Body of pancreas (tissue), 4 donors: Measurements from ENCODE around the gene ITPR2.

Experiments used
- POLR2A ChIP-seq, 3 donors: fragments of 450-650 bp; IDR thresholded peaks; one replicate each; pipeline ENCODE4 v1.6.1; 2016; ENCODE audit warnings: antibody characterized with exemption in 3 of 3, mild to moderate bottlenecking in 2 of 3
- TF ChIP-seq, protein P1 (sequence below), 7 experiments: fragments of 450-650 bp in 4 of 7; fragments of 200-600 bp in 3 of 7; sonication (generic) in 3 of 7; IDR thresholded peaks; one replicate each; pipeline ENCODE4 v1.5.1; 2016 to 2019; ENCODE audit warnings: antibody characterized with exemption in 7 of 7

DNA sequence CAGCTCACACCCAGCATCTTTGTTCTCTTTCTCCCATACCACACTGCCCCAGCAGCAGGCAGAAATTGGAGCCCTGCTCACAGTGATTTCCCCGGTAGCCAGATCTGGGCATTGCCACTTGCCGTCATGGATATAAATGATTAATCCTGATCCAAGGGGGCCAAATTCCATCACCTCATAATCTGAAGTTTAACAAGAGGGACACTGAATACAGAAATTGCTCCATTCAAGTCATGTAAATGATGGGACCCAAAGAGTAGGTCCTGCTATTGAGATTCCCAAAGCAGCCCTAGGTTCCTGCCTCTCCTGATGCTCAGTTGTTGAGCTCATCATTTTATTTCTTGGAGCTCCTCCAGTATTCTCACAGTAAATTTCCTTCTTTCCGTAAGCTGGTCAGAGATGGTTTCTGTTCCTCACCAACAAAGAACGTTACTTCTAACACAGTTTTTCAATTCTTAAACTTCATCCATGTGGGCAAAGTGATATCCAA is 11.7 kb downstream of the ITPR2 start:
- TF ChIP-seq, protein P1, sequence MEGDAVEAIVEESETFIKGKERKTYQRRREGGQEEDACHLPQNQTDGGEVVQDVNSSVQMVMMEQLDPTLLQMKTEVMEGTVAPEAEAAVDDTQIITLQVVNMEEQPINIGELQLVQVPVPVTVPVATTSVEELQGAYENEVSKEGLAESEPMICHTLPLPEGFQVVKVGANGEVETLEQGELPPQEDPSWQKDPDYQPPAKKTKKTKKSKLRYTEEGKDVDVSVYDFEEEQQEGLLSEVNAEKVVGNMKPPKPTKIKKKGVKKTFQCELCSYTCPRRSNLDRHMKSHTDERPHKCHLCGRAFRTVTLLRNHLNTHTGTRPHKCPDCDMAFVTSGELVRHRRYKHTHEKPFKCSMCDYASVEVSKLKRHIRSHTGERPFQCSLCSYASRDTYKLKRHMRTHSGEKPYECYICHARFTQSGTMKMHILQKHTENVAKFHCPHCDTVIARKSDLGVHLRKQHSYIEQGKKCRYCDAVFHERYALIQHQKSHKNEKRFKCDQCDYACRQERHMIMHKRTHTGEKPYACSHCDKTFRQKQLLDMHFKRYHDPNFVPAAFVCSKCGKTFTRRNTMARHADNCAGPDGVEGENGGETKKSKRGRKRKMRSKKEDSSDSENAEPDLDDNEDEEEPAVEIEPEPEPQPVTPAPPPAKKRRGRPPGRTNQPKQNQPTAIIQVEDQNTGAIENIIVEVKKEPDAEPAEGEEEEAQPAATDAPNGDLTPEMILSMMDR (IDR thresholded peaks at IDR 0.05) = no peak
- peak in 1 of 3 donors; percentile 26 for TF ChIP-seq POLR2A (IDR thresholded peaks at IDR 0.05)
